Measurements from ENCODE around the gene IL16. TPM values are rescaled to one million over a fixed set of nuclear protein-coding genes. Genes with fewer than 3 reads are reported as not detected.

The IL16 gene
- total and polyA plus RNA-seq, 4 donors: 1.9 to 6.9 (median 4.4) TPM

GRCh38 chr15:81288040-81288439 is 91.4 kb downstream of the IL16 start:
- TF ChIP-seq GABPA (IDR thresholded peaks at IDR 0.05 in 1 of 2, conservative IDR thresholded peaks at IDR 0.05 in 1 of 2): no peak
- no peak for TF ChIP-seq RXRA (IDR thresholded peaks at IDR 0.05)
- no peak for TF ChIP-seq JUND (IDR thresholded peaks at IDR 0.05)
- TF ChIP-seq RAD21 (IDR thresholded peaks at IDR 0.05): no peak
- TF ChIP-seq SP1 (IDR thresholded peaks at IDR 0.05): no peak
- TF ChIP-seq CTCF (IDR thresholded peaks at IDR 0.05; ENCODE audit: low read depth, low read length, missing input control): no peak
- TF ChIP-seq HNF4G (IDR thresholded peaks at IDR 0.05): no peak
- TF ChIP-seq YY1 (IDR thresholded peaks at IDR 0.05): no peak
- no peak for TF ChIP-seq FOXA1 (IDR thresholded peaks at IDR 0.05)
- no peak for TF ChIP-seq FOXA2 (IDR thresholded peaks at IDR 0.05)
- TF ChIP-seq, protein P1, sequence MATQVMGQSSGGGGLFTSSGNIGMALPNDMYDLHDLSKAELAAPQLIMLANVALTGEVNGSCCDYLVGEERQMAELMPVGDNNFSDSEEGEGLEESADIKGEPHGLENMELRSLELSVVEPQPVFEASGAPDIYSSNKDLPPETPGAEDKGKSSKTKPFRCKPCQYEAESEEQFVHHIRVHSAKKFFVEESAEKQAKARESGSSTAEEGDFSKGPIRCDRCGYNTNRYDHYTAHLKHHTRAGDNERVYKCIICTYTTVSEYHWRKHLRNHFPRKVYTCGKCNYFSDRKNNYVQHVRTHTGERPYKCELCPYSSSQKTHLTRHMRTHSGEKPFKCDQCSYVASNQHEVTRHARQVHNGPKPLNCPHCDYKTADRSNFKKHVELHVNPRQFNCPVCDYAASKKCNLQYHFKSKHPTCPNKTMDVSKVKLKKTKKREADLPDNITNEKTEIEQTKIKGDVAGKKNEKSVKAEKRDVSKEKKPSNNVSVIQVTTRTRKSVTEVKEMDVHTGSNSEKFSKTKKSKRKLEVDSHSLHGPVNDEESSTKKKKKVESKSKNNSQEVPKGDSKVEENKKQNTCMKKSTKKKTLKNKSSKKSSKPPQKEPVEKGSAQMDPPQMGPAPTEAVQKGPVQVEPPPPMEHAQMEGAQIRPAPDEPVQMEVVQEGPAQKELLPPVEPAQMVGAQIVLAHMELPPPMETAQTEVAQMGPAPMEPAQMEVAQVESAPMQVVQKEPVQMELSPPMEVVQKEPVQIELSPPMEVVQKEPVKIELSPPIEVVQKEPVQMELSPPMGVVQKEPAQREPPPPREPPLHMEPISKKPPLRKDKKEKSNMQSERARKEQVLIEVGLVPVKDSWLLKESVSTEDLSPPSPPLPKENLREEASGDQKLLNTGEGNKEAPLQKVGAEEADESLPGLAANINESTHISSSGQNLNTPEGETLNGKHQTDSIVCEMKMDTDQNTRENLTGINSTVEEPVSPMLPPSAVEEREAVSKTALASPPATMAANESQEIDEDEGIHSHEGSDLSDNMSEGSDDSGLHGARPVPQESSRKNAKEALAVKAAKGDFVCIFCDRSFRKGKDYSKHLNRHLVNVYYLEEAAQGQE (IDR thresholded peaks at IDR 0.05): no peak
- TF ChIP-seq MAX (IDR thresholded peaks at IDR 0.05): no peak
- DNase-seq (ENCODE audit: low spot score): no peak
- no peaks in the 10 kb centered on the region for H3K4me1 ChIP-seq (ENCODE audit: control insufficient read depth in 4 of 4, insufficient read depth in 4 of 4, low read length in 3 of 4)
- no peaks in the 10 kb centered on the region for H3K9me3 ChIP-seq (ENCODE audit: control insufficient read depth in 4 of 4, low read length in 3 of 4)
- H3K36me3 ChIP-seq (ENCODE audit: control insufficient read depth in 4 of 4, insufficient read depth in 3 of 4, low read depth in 1 of 4, low read length in 3 of 4): no peaks in the 10 kb centered on the region
- no peak overlapping the region for H3K9ac ChIP-seq (ENCODE audit: low read depth in 1 of 2, low read length in 2 of 2)
- no peaks in the 10 kb centered on the region for H3K27me3 ChIP-seq (ENCODE audit: control insufficient read depth in 4 of 4, insufficient read depth in 4 of 4, low read length in 3 of 4)
- WGBS: over 99% methylated on average over 3 of the region's 3 CpGs
- H3K4me3 ChIP-seq (ENCODE audit: low read depth in 1 of 3, low read length in 3 of 3): no peak overlapping the region
- H3K27ac ChIP-seq (ENCODE audit: low read depth in 1 of 2, low read length in 2 of 2): no peak overlapping the region

DNA sequence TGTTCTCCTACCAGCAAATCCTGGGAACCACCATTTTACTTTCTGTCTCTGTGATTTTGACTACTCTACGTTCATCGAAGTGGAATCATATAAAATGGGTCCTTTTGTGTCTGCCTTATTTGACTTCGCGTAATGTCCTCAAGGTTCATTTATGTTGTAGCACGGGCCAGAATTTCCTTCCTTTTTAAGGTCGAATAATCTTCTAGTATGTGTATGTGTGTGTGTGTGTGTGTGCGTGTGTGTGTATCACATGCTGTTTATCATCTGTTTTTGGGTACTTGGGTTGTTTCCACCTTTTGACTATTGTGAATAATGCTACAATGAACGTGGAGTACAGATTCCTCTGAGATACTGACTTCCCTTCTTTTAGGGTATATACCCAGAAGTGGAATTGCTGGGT is 91.9 kb downstream of the IL16 start:
- no peaks in the 10 kb centered on the region for H3K4me1 ChIP-seq (ENCODE audit: control insufficient read depth in 4 of 4, insufficient read depth in 4 of 4, low read length in 3 of 4)
- no peaks in the 10 kb centered on the region for H3K9me3 ChIP-seq (ENCODE audit: control insufficient read depth in 4 of 4, low read length in 3 of 4)
- no peak overlapping the region for H3K27ac ChIP-seq (ENCODE audit: low read depth in 1 of 2, low read length in 2 of 2)
- no peak overlapping the region for H3K9ac ChIP-seq (ENCODE audit: low read depth in 1 of 2, low read length in 2 of 2)
- DNase-seq (ENCODE audit: low spot score): no peak
- no peak overlapping the region for H3K4me3 ChIP-seq (ENCODE audit: low read depth in 1 of 3, low read length in 3 of 3)
- no peaks in the 10 kb centered on the region for H3K27me3 ChIP-seq (ENCODE audit: control insufficient read depth in 4 of 4, insufficient read depth in 4 of 4, low read length in 3 of 4)
- WGBS: 87% methylated on average over 8 of the region's 8 CpGs
- TF ChIP-seq TAF1 (conservative IDR thresholded peaks at IDR 0.05): no peak
- no peak for TF ChIP-seq NR2F2 (IDR thresholded peaks at IDR 0.05)
- no peak for TF ChIP-seq ZBTB33 (IDR thresholded peaks at IDR 0.05)
- no peak for TF ChIP-seq SP1 (IDR thresholded peaks at IDR 0.05)
- no peak for TF ChIP-seq CTCF (IDR thresholded peaks at IDR 0.05; ENCODE audit: low read depth, low read length, missing input control)
- TF ChIP-seq MAX (IDR thresholded peaks at IDR 0.05): no peak
- no peak for TF ChIP-seq YY1 (IDR thresholded peaks at IDR 0.05)
- TF ChIP-seq EGR1 (IDR thresholded peaks at IDR 0.05; ENCODE audit: low read depth in 2 of 2): no peak
- TF ChIP-seq, protein P2, sequence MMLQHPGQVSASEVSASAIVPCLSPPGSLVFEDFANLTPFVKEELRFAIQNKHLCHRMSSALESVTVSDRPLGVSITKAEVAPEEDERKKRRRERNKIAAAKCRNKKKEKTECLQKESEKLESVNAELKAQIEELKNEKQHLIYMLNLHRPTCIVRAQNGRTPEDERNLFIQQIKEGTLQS (IDR thresholded peaks at IDR 0.05): no peak
- TF ChIP-seq, protein P1 (IDR thresholded peaks at IDR 0.05): no peak
- TF ChIP-seq RAD21 (IDR thresholded peaks at IDR 0.05): no peak
- no peak for TF ChIP-seq RXRA (IDR thresholded peaks at IDR 0.05)
- TF ChIP-seq HNF4G (IDR thresholded peaks at IDR 0.05): no peak
- no peak for TF ChIP-seq HNF4A (conservative IDR thresholded peaks at IDR 0.05)
- TF ChIP-seq FOXA1 (IDR thresholded peaks at IDR 0.05): no peak
- no peaks in the 10 kb centered on the region for H3K36me3 ChIP-seq (ENCODE audit: control insufficient read depth in 4 of 4, insufficient read depth in 3 of 4, low read depth in 1 of 4, low read length in 3 of 4)

All from liver (tissue), 9 donors.